IMR-90 (cell line): ENCODE results near the gene TTC28. TPM values are rescaled to one million over a fixed set of nuclear protein-coding genes. Genes with fewer than 3 reads are reported as not detected.
A peak's percentile ranks its signal among the peaks of the same experiment; 100 is the strongest.
"Not testable (repeated sequence)": the region's sequence is repeated elsewhere in the genome, so short reads cannot be mapped to it uniquely, and the experiment has no call there.

Experiments used
- ATAC-seq: fragments of 200-7000 bp; cut with Tn5 transposase; 2 replicates; pipeline ENCODE4 v1.9.1; 2020; ENCODE audit warnings: low read depth, mild to moderate bottlenecking, moderate library complexity
- BruUV-seq: library from RNA; stranded (reverse); fragments of 400-500 nt; replicated peaks from 2 replicates; lab custom pipeline; 2021; lab: Mats Ljungman, UMichigan
- CTCF ChIA-PET: fragments of 300-600 bp; formaldehyde crosslinking; extraction: SDS; loops from one replicate; lab custom pipeline; 2021; ENCODE audit warnings: antibody characterized with exemption; lab: Yijun Ruan, JAX
- POLR2A ChIA-PET: fragments of 300-600 bp; sonication (Branson Sonifier 250); formaldehyde crosslinking; loops from one replicate; lab custom pipeline; 2022; ENCODE audit warnings: antibody characterized with exemption; ENCODE audit not compliant: unreplicated experiment; lab: Charles Lee
- DNase-seq: peaks from one replicate; pipeline ENCODE4 v3.0.0; 2013
- H2AFZ ChIP-seq: replicated peaks from 2 replicates; pipeline ENCODE3; 2013; ENCODE audit warnings: low read length, mild to moderate bottlenecking; ENCODE audit not compliant: poor library complexity
- H2AK5ac ChIP-seq: 2 replicates; pipeline ENCODE4 v1.6.1; 2013; ENCODE audit warnings: low read depth, low read length, inconsistent platforms
- H2AK9ac ChIP-seq: replicated peaks from 2 replicates; pipeline ENCODE3; 2013; ENCODE audit warnings: mild to moderate bottlenecking, low read depth, low read length, moderate library complexity; ENCODE audit not compliant: poor library complexity
- H2BK120ac ChIP-seq: 2 replicates; pipeline ENCODE4 v1.6.1; 2013; ENCODE audit warnings: low read depth, low read length, inconsistent platforms
- H2BK15ac ChIP-seq: 3 replicates; pipeline ENCODE4 v1.6.1; 2013; ENCODE audit warnings: low read depth, low read length, inconsistent platforms
- H2BK20ac ChIP-seq: 2 replicates; pipeline ENCODE4 v1.6.1; 2013; ENCODE audit warnings: low read depth, mild to moderate bottlenecking, inconsistent platforms, low read length, moderate library complexity
- H2BK5ac ChIP-seq: 2 replicates; pipeline ENCODE4 v1.6.1; 2013; ENCODE audit warnings: mild to moderate bottlenecking, low read depth, low read length, inconsistent platforms; ENCODE audit not compliant: poor library complexity, severe bottlenecking
- H3K14ac ChIP-seq: replicated peaks from 2 replicates; pipeline ENCODE4 v1.6.1; 2013; ENCODE audit warnings: low read depth, low read length, inconsistent platforms
- H3K18ac ChIP-seq: 2 replicates; pipeline ENCODE4 v1.6.1; 2013; ENCODE audit warnings: low read depth, low read length, control low read depth
- H3K23ac ChIP-seq: 2 replicates; pipeline ENCODE4 v1.6.1; 2013; ENCODE audit warnings: low read depth, low read length, inconsistent platforms
- H3K27ac ChIP-seq: 2 replicates; pipeline ENCODE4 v1.5.1; 2013; ENCODE audit warnings: mild to moderate bottlenecking, control low read depth, low read length; ENCODE audit not compliant: insufficient read depth
- H3K27me3 ChIP-seq: 2 replicates; pipeline ENCODE4 v1.6.1; 2013; ENCODE audit warnings: low read length; ENCODE audit not compliant: control insufficient read depth, insufficient read depth
- H3K36me3 ChIP-seq: 2 replicates; pipeline ENCODE4 v1.6.1; 2013; ENCODE audit warnings: low read length, mixed read lengths; ENCODE audit not compliant: control insufficient read depth, insufficient read depth
- H3K4ac ChIP-seq: 2 replicates; pipeline ENCODE4 v1.6.1; 2013; ENCODE audit warnings: low read depth, low read length, inconsistent platforms
- H3K4me1 ChIP-seq: 2 replicates; pipeline ENCODE4 v1.6.1; 2013; ENCODE audit warnings: low read length, mixed read lengths; ENCODE audit not compliant: control insufficient read depth, insufficient read depth
- H3K4me2 ChIP-seq: 2 replicates; pipeline ENCODE4 v1.6.1; 2013; ENCODE audit warnings: low read depth, mild to moderate bottlenecking, control low read depth, low read length, moderate library complexity
- H3K4me3 ChIP-seq: 2 replicates; pipeline ENCODE4 v1.5.1; 2013; ENCODE audit warnings: low read depth, mild to moderate bottlenecking, control low read depth, low read length, moderate library complexity; ENCODE audit not compliant: insufficient read depth
- H3K56ac ChIP-seq: 2 replicates; pipeline ENCODE4 v1.6.1; 2013; ENCODE audit warnings: low read length, inconsistent platforms; ENCODE audit not compliant: insufficient read depth; ENCODE audit errors: extremely low read depth
- H3K79me1 ChIP-seq, 2 experiments: 2 replicates each; pipeline ENCODE4 v1.6.1; 2013; ENCODE audit warnings: low read length in 2 of 2, inconsistent platforms in 1 of 2, low read depth in 1 of 2
- H3K9ac ChIP-seq: 2 replicates; pipeline ENCODE4 v1.6.1; 2013; ENCODE audit warnings: low read depth, low read length, control low read depth
- H3K9me1 ChIP-seq: 2 replicates; pipeline ENCODE4 v1.6.1; 2013; ENCODE audit warnings: low read length, inconsistent platforms; ENCODE audit not compliant: insufficient read depth
- H3K9me3 ChIP-seq: 2 replicates; pipeline ENCODE4 v1.6.1; 2013; ENCODE audit warnings: low read length; ENCODE audit not compliant: control insufficient read depth, insufficient read depth
- H4K20me1 ChIP-seq: 2 replicates; pipeline ENCODE4 v1.6.1; 2013; ENCODE audit warnings: low read length, inconsistent platforms; ENCODE audit not compliant: insufficient read depth
- H4K5ac ChIP-seq: 2 replicates; pipeline ENCODE4 v1.6.1; 2013; ENCODE audit warnings: mild to moderate bottlenecking, low read depth, low read length, control low read depth
- H4K8ac ChIP-seq, 2 experiments: 2 replicates each; pipeline ENCODE4 v1.6.1; 2013; ENCODE audit warnings: low read depth in 2 of 2, low read length in 2 of 2, control low read depth in 1 of 2, inconsistent platforms in 1 of 2
- H4K91ac ChIP-seq: 2 replicates; pipeline ENCODE4 v1.6.1; 2013; ENCODE audit warnings: low read depth, low read length, inconsistent platforms; ENCODE audit not compliant: insufficient read depth
- whole genome bisulfite sequencing, 2 experiments: methylation state at CpG; one replicate each; pipeline versions ENCODE4 v1.1.5 to v1.1.7; 2013; ENCODE audit warnings: missing lambda C conversion rate in 2 of 2; ENCODE audit not compliant: insufficient read length in 1 of 2; ENCODE audit errors: extremely low coverage in 2 of 2; 5-methylcytosine and 5-hydroxymethylcytosine counted together
- dilution Hi-C: fragments of 300-500 bp; cut with HindIII; formaldehyde crosslinking; loops from one replicate; pipeline ENCODE4 v1.14.3; 2018; ENCODE audit warnings: low sequenced_read_pairs; ENCODE audit not compliant: unreplicated experiment
- in situ Hi-C: fragments of 300-500 bp; cut with MboI; formaldehyde crosslinking; loops from 3 replicates; pipeline ENCODE4 v1.14.3; 2019; ENCODE audit warnings: low sequenced_read_pairs, inconsistent platforms, mixed read lengths
- intact Hi-C: fragments of 100-400 bp; cut with micrococcal nuclease; formaldehyde crosslinking; loops from 2 replicates; pipeline ENCODE4 v1.10.0; 2022
- polyA plus RNA-seq, 3 experiments: library from polyadenylated mRNA; depleted of rRNA; stranded (reverse); fragments of >200 nt; gene quantifications; 2 replicates each; pipeline ENCODE4 v1.2.3, GENCODE V29; 2012; ENCODE audit warnings: low replicate concordance in 1 of 3
- total RNA-seq: library from RNA; depleted of rRNA; stranded (reverse); fragments of >200 nt; gene quantifications from 2 replicates; pipeline ENCODE4 v1.2.3, GENCODE V29; 2012

Gene TTC28
- total and polyA plus RNA-seq, 2 of the 4 experiments (the other 2 are of a cell fraction): 5.6 to 13.3 TPM

- POLR2A ChIA-PET, H4K5ac ChIP-seq: not testable (repeated sequence)
Observed at GRCh38 chr22:28678170-28678569, 1.5 kb downstream of the TTC28 start.

More at GRCh38 chr22:28678170-28678569, 1.5 kb downstream of the TTC28 start:
- H4K8ac ChIP-seq, H3K18ac ChIP-seq, H3K4ac ChIP-seq, ATAC-seq, H2BK15ac ChIP-seq, H2BK20ac ChIP-seq, H4K20me1 ChIP-seq, H3K36me3 ChIP-seq, H3K4me3 ChIP-seq, H4K91ac ChIP-seq, H3K56ac ChIP-seq, H3K9me1 ChIP-seq, in situ Hi-C loops, H3K27ac ChIP-seq, H3K9ac ChIP-seq, CTCF ChIA-PET, H2AK9ac ChIP-seq, DNase-seq, H3K14ac ChIP-seq, H3K23ac ChIP-seq, H2BK120ac ChIP-seq, H2AFZ ChIP-seq, dilution Hi-C loops, H2BK5ac ChIP-seq, BruUV-seq, H3K4me1 ChIP-seq, H3K9me3 ChIP-seq, H3K27me3 ChIP-seq: not testable (repeated sequence)
- intact Hi-C loops: loop anchor here (5.0 kb wide), 2 partner anchors 94 to 456 kb away; partner anchors contain the start of gene CCDC117
- H3K79me1 ChIP-seq: peaks cover 7 to 16% of the 10 kb centered on the region in 2 experiments
- H3K4me2 ChIP-seq: peak overlapping the region; percentile 33; the same call in 1 of the 2 replicates
- peak overlapping the region; percentile 39; the same call in 1 of the 2 replicates for H2AK5ac ChIP-seq
- no CpG with 5 or more reads among the region's 7 CpGs for WGBS, 2 experiments
